Fibroblast of skin of abdomen (primary cell): ENCODE measurements around the gene TBPL1. TPM values are rescaled to one million over a fixed set of nuclear protein-coding genes. Genes with fewer than 3 reads are reported as not detected.
"Not testable (repeated sequence)": the region's sequence is repeated elsewhere in the genome, so short reads cannot be mapped to it uniquely, and the experiment has no call there.

Experiments used
- DNase-seq: peaks from one replicate; pipeline ENCODE4 v3.0.0-alpha.2; 2013
- polyA plus RNA-seq, 2 experiments: library from polyadenylated mRNA; unstranded; fragments of 120-200 nt; gene quantifications; one replicate each; pipeline ENCODE4 v1.2.1, GENCODE V29; 2013; ENCODE audit not compliant: insufficient read length in 2 of 2

TBPL1 gene
- 36.8 TPM for polyA plus RNA-seq (2013, experiment 1 of 2; ENCODE audit: insufficient read length)
- 40.5 TPM for polyA plus RNA-seq (2013, experiment 2 of 2; ENCODE audit: insufficient read length)

- DNase-seq = peak; percentile 97
Measured at GRCh38 chr6:133952815-133953633, at the start of gene TBPL1. Gene TBPL1, plus strand, starts transcription at chr6:133953224. Its CDS starts 26,902 bp downstream, at chr6:133980126.

- DNase-seq = no peak
Measured at GRCh38 chr6:133903855-133904254, 49.2 kb upstream of the TBPL1 start.

- no peak for DNase-seq
Measured at GRCh38 chr6:133906050-133906449, 47.0 kb upstream of the TBPL1 start.

- peak; percentile 83 for DNase-seq
Measured at GRCh38 chr6:133916650-133917151, 36.3 kb upstream of the TBPL1 start.

GRCh38 chr6:133917781-133918180, 35.2 kb upstream of the TBPL1 start:
- DNase-seq = no peak

DNA sequence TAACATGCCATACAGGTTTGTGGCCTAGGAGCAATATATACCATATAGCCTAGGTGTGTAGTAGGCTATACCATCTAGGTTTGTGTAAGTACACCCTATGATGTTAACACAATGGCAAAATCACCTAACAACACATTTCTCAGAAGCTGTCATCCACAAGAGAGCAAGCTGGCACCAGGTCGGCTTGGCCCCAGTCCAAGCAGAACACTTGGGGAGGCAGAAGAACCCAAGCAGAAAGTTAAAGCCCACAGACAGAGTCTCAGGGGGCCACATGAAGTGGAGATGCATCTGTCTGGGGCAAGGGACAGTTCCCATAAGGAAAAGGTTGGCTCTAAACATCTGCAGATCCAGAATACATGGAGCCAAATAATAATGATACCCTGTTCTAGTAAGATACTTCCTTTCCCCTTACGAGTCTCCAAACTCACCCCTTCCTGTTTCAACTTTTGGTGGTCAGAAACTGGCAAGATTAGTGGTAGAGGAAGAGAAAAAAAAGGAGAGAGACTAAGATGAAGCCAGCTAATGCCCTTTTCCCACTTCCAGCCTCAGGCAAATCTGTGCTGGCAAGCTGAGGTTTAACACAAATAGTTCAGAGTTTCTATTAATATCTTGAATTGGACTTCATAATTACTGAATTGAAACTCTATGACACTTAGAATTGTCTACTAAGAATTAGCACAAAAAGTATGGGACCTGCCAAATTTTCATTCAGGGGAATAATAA, 34.7 kb upstream of the TBPL1 start:
- DNase-seq = no peak

GRCh38 chr6:133919362-133919761, 33.7 kb upstream of the TBPL1 start:
- no peak for DNase-seq

- DNase-seq = peak; percentile 74
Measured at GRCh38 chr6:133921249-133921859, 31.7 kb upstream of the TBPL1 start.

GRCh38 chr6:133923938-133924593, 29.0 kb upstream of the TBPL1 start:
- peak; percentile 71 for DNase-seq

GRCh38 chr6:133931221-133931620, 21.8 kb upstream of the TBPL1 start:
- DNase-seq = not testable (repeated sequence)

- not testable (repeated sequence) for DNase-seq
Measured at GRCh38 chr6:133936352-133936751, 16.7 kb upstream of the TBPL1 start.

DNA sequence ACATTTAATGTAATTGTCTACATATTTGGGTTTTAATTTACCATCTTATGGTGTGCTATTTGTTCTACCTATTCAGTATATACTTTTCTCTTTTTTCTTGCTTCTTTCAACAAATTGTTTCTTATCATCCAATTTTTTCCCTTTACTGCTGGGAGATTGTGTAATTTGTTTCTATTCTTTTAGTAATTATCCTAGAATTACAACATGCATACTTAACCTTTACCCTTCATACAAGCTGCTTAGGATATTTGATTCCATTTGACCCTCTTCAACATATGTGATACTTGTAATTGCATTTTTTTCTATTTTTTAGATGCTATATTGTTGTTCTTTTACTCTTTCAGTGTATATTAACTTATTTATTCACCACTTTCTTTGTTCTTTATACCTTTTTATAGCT, 15.1 kb upstream of the TBPL1 start:
- no peak for DNase-seq

- no peak for DNase-seq
Measured at GRCh38 chr6:133938533-133938932, 14.5 kb upstream of the TBPL1 start.

DNA sequence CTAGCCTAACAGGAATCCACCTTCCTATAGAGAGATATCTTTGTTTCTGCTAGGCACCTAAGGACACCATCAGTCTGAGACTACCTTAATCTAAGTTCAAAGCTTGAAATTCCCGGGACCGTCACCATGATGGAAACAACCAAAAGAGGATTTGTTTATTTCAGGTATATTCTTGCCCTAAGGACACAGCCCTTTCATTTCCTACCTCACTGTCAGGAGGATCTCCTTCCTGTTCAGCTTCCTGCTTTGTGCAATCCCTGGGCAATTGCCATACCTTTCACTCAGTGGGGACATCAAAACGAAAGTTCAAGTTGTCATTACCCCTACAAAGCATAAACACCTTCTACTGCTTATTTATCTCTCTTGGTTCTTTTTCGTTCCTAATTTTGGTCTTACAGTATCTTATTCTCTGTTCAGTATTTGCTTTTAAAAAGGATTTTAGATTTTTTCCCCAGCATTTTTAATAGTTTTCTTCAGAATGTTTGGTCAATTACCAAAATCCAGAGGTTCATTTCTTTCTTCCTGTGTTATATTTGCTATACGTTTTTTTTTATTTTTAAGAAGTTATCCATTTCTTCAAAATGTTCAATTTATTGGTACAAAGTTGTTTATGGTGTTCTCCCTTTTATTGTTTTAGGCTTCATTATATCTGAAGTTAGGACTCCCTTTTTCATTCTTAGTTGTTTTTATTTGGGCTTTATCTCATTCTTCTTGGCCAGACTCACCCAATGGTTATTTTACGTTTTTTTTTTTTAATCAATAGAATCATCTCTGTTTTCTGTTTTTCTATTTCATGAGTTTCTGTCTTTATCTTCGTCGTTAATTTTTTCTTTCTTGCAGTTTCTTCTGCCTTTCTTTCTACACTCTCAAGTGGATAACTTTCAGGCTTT, 13.0 kb upstream of the TBPL1 start:
- no peak for DNase-seq

- no peak for DNase-seq
Measured at GRCh38 chr6:133945158-133945557, 7.9 kb upstream of the TBPL1 start.

- DNase-seq = no peak
Measured at GRCh38 chr6:133947302-133947900, 5.6 kb upstream of the TBPL1 start.

GRCh38 chr6:133948472-133948871, 4.6 kb upstream of the TBPL1 start:
- DNase-seq = no peak

DNA sequence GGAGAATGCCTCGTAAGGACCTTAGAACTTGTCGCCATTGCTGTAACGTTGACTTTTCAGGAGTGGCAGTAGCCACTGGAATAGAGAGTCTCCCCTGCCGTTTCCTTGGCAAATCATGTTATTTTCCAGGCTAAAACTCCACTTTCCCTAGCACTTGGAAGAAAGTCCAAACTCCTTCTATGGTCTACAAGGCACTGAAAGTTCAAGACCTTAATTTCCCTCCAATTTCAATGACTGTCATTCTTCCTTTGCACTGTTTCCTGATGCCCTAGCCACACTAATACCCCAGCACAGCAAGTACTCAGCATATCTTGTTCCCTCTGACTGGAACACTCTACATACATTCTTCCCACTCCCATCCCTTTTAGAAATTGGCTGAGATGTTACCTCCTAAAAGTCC, 1.8 kb upstream of the TBPL1 start:
- no peak for DNase-seq

DNA sequence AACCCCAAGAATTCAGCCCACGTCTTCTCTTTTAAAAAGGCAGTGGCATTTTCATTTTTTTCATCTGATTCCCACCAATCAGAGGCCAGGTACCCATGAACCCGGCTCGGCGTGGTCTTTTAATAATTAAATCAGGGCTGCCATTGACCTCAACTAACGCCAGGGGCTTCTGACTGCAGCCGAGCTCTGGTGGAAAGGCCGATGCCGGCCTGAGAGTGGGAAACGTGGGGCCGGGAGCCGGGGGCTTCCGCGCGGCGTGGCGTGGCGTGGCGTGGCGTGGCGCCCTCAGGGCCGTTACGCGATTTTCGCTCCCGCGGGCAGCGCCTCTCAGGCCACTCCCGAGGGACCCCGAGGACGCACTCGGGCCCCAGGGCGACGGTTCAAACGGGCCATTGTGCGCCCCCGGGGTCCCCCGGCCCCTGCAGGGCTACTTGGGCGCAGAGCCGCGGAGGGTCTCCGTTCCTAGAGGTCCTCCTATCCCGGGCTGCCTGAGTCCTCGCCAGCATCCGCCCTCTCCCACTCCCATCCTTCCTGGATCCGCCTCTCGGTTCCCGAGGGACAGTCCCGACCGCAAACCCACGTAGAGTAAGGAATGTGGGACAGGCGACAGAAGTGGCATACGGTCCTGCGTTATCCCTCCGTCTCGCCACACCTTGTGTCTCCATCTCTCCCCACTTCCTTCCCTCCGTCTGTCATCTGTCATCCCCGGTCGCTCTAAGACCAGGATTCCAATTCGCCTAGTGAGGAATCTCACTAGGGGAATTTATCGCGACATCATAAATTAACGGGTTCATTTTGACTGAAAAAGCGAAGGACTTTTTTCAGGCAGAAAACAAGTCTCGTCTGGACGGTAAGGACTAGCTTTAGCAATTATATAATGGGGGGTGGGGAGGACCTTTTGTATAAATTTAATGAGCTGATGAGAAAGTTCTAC, 876 bp upstream of the TBPL1 start:
- peak; percentile 78 for DNase-seq
